K562 (cell line): ENCODE measurements around the gene CYP24A1.
"Not testable (repeated sequence)": the region's sequence is repeated elsewhere in the genome, so short reads cannot be mapped to it uniquely, and the experiment has no call there.

Experiments used
- CBX5 ChIP-seq: IDR thresholded peaks from 2 replicates; pipeline ENCODE4 v1.6.1; 2014; ENCODE audit warnings: low read depth, borderline replicate concordance
- CEBPG ChIP-seq, 3 experiments: fragments of 200-800 bp in 1 of 3; sonication (Bioruptor generic) in 1 of 3; sonication (generic) in 1 of 3; formaldehyde crosslinking in 1 of 3; IDR thresholded peaks in 2 of 3; conservative IDR thresholded peaks in 1 of 3; 2 replicates each; pipeline versions ENCODE4 v1.6.1 to v1.8.0; 2016 to 2022; ENCODE audit warnings: missing compliant biosample characterization in 2 of 3, missing genetic modification characterization in 2 of 3, mild to moderate bottlenecking in 1 of 3, missing genetic modification reagents in 1 of 3
- CTCF ChIP-seq, 3 experiments: IDR thresholded peaks in 2 of 3; conservative IDR thresholded peaks in 1 of 3; 2 replicates each; pipeline ENCODE4 v1.5.1; 2011 to 2012; ENCODE audit warnings: low read length in 3 of 3, mild to moderate bottlenecking in 3 of 3, control low read depth in 2 of 3, improper control_type of control experiment in 1 of 3, inconsistent platforms in 1 of 3, low read depth in 1 of 3, mixed read lengths in 1 of 3, moderate library complexity in 1 of 3; ENCODE audit not compliant: insufficient read depth in 2 of 3
- EGR1 ChIP-seq: fragments of 450-650 bp; conservative IDR thresholded peaks from 2 replicates; pipeline ENCODE4 v1.6.1; 2017; ENCODE audit warnings: mild to moderate bottlenecking
- EZH2 ChIP-seq: IDR thresholded peaks from 2 replicates; pipeline ENCODE4 v1.6.1; 2012; ENCODE audit warnings: low read depth, mild to moderate bottlenecking, inconsistent platforms, low read length, borderline replicate concordance
- GATA2 ChIP-seq: sonication (generic); formaldehyde crosslinking; IDR thresholded peaks from 2 replicates; pipeline ENCODE4 v1.4.0; 2020; ENCODE audit warnings: mild to moderate bottlenecking, missing genetic modification reagents
- IFI16 ChIP-seq: fragments of 250-450 bp; sonication (Bioruptor Pico); IDR thresholded peaks from 2 replicates; pipeline ENCODE4 v2.1.2; 2022; ENCODE audit warnings: mild to moderate bottlenecking, inconsistent platforms
- ZBTB33 ChIP-seq: sonication (generic); formaldehyde crosslinking; IDR thresholded peaks from 2 replicates; pipeline ENCODE4 v1.8.1; 2023; ENCODE audit warnings: mild to moderate bottlenecking, missing genetic modification reagents
- ZNF121 ChIP-seq: sonication (generic); formaldehyde crosslinking; conservative IDR thresholded peaks from 2 replicates; pipeline ENCODE4 v1.8.0; 2022; ENCODE audit warnings: missing genetic modification reagents
- ZNF140 ChIP-seq: fragments of 250-450 bp; sonication (Bioruptor Pico); IDR thresholded peaks from 2 replicates; pipeline ENCODE4 v1.8.0; 2021; ENCODE audit warnings: moderate library complexity, mild to moderate bottlenecking, inconsistent platforms
- ZNF764 ChIP-seq: fragments of 250-450 bp; sonication (Bioruptor Pico); IDR thresholded peaks from 2 replicates; pipeline ENCODE4 v1.4.0; 2020; ENCODE audit warnings: low read depth, mild to moderate bottlenecking, moderate library complexity

- TF ChIP-seq ZNF764 (CRISPR knock-in tag); ZNF140 (CRISPR knock-in tag); CTCF (IDR thresholded peaks at IDR 0.05 in 2 of 3, conservative IDR thresholded peaks at IDR 0.05 in 1 of 3; ENCODE audit: insufficient read depth in 2 of 3, low read depth in 1 of 3, low read length in 3 of 3); EGR1; CBX5; ZNF121 (CRISPR knock-in tag); IFI16 (CRISPR knock-in tag); EZH2; GATA2; ZBTB33; CEBPG (CRISPR knock-in tag; IDR thresholded peaks at IDR 0.05); CEBPG (tag; conservative IDR thresholded peaks at IDR 0.05 in 1 of 2, IDR thresholded peaks at IDR 0.05 in 1 of 2): not testable (repeated sequence)
Observed at GRCh38 chr20:54126328-54126727, 47.5 kb downstream of the CYP24A1 start.
